ENCODE data around the gene ADGRF5.

DNA sequence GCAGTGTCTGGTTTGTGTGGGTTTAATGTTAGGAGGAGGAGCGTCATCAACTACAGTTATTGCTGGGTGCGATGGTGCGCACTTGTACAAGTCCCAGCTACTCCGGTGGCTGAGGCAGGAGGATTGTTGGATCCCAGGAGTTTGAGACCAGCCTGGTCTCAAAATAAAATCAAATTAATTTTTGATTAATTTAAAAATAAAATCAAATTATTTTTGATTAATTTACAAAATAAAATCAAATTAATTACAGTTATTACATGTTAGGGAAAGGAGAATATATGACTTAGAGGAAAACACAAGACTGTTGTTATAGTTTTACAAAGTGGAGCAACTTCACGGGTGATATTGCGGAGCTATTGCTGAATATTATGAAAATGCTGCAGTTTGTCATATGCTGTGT is 34.7 kb upstream of the ADGRF5 start:
- TF ChIP-seq POLR2A (IDR thresholded peaks at IDR 0.05; ENCODE audit: low read length) (no peak), GATA1 (IDR thresholded peaks at IDR 0.05; ENCODE audit: low read depth, low read length) (no peak)

Data from erythroblast (primary cell).